Cardiac fibroblast (primary cell): ENCODE measurements around the gene PTHLH.

Experiments used
- DNase-seq, 2 donors: peaks; one replicate each; pipeline versions ENCODE4 v3.0.0 to v3.0.0-alpha.2; 2010; ENCODE audit warnings: low read depth in 2 of 2
- H3K4me3 ChIP-seq, 2 donors: replicated peaks in 1 of 2; 1 replicate in 1 of 2; 2 replicates in 1 of 2; pipeline ENCODE4 v1.5.1; 2011; ENCODE audit warnings: low read depth in 2 of 2, low read length in 2 of 2, mild to moderate bottlenecking in 2 of 2, moderate library complexity in 1 of 2
- TF ChIP-seq, protein P1 (sequence below): IDR thresholded peaks from one replicate; pipeline ENCODE4 v1.5.1; 2011; ENCODE audit warnings: low read depth, mild to moderate bottlenecking, low read length, inconsistent platforms

PTHLH gene

GRCh38 chr12:27995406-27995805, 22.9 kb upstream of the PTHLH start:
- no peak overlapping the region for H3K4me3 ChIP-seq
- TF ChIP-seq, protein P1, sequence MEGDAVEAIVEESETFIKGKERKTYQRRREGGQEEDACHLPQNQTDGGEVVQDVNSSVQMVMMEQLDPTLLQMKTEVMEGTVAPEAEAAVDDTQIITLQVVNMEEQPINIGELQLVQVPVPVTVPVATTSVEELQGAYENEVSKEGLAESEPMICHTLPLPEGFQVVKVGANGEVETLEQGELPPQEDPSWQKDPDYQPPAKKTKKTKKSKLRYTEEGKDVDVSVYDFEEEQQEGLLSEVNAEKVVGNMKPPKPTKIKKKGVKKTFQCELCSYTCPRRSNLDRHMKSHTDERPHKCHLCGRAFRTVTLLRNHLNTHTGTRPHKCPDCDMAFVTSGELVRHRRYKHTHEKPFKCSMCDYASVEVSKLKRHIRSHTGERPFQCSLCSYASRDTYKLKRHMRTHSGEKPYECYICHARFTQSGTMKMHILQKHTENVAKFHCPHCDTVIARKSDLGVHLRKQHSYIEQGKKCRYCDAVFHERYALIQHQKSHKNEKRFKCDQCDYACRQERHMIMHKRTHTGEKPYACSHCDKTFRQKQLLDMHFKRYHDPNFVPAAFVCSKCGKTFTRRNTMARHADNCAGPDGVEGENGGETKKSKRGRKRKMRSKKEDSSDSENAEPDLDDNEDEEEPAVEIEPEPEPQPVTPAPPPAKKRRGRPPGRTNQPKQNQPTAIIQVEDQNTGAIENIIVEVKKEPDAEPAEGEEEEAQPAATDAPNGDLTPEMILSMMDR, result no peak
- no peak for DNase-seq

DNA sequence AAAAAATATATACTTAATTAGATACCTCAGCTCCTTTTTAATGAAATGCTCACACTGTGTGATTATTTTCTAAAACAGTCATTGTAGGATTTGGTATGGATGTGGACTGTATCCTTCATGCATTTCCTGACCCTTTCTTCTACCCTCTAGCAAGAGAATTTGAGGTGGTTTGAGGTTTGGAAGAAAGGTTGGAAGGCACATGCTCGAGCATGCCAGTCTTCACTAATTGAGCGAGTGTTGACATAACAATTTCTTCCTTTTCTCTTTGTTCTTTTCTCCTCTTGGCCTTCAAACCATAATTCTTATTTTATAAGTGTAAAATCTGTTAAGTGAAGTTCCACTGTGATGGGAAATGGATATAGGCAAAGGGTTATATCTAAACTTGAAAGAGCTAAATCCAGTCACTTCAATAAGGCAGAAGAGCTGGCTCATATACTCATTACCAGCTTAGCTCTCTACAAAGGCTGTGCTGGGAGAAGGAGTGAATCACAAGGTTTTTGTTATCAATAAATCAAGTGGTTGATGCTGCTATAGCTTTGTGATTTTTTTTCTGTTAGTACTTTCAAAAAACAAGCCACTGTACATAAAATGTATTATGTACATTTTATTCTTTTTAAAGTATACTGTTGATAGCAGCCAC, 16.2 kb upstream of the PTHLH start:
- TF ChIP-seq, protein P1, result no peak
- no peak overlapping the region for H3K4me3 ChIP-seq
- no peak for DNase-seq

GRCh38 chr12:27987331-27987730, 14.8 kb upstream of the PTHLH start:
- no peak overlapping the region for H3K4me3 ChIP-seq
- peak in 1 of 2 donors; percentile 67 for DNase-seq
- TF ChIP-seq, protein P1, result no peak

DNA sequence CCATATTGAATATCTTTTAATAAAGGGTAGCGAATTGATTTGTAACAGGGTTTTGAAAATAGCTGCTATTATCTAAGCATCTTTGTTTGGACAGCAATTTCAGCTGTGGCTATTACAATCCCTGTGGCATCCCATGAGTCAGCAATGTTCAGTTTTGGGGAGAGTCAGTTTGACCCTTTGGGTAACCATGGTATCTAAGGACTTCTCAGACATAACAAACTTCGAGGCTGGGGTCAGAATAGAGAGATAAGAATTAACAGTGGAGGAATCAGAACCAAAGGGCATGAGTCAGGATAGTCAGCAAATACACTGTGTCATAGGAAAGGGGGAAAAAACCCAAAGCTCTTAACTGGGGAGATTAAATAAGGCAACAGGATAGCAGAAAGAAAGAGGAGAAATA, 11.7 kb upstream of the PTHLH start:
- TF ChIP-seq, protein P1, result no peak
- no peak overlapping the region for H3K4me3 ChIP-seq
- peak; percentile 66 to 74 for DNase-seq

DNA sequence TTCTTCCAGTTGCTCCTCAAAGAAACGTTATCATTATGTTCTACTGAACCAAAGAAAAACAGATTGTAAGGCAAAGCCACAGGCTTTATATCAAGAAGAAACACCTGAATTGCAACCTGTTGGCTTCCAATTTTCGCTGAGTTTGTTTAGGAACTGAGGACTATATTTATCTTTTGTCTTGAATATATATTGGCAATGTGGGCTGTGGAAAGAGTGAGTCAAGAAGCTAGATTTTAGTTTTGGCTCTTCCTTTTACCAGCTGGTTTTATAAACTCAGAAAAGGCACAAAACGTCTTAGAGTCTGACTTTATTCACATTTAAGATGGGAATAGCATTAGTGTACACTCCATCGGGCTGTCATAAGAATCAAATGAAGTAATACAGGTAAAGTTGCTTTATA, 10.4 kb upstream of the PTHLH start:
- H3K4me3 ChIP-seq, result no peak overlapping the region
- no peak for DNase-seq
- TF ChIP-seq, protein P1, result no peak

GRCh38 chr12:27982385-27982784, 9.9 kb upstream of the PTHLH start:
- DNase-seq, result peak in 1 of 2 donors; percentile 9
- TF ChIP-seq, protein P1, result no peak
- H3K4me3 ChIP-seq, result no peak overlapping the region

DNA sequence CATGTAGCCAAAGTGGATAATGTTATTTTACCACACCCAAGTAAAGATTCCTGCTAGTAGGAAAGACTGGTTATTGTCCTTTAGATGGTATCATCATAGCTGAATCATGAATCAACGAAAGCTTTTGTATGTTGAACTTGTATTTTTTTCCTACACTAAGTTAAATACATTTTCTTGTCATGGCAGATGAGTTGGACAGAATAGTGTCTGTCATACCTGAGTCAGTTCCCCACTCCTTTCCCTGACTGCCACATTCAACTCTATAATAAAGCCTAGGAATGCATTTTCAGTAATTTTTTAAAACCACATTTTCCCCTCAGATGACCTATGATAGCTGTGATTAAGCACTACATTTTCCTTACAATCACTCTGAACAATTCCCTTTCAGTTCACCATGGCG, 9.3 kb upstream of the PTHLH start:
- no peak overlapping the region for H3K4me3 ChIP-seq
- TF ChIP-seq, protein P1, result no peak
- peak in 1 of 2 donors; percentile 43 for DNase-seq
